GM19324 (cell line): ENCODE data around the gene SIK3.
A peak's percentile ranks its signal among the peaks of the same experiment; 100 is the strongest.
"Not testable (repeated sequence)": the region's sequence is repeated elsewhere in the genome, so short reads cannot be mapped to it uniquely, and the experiment has no call there.

ENCODE experiments used
- ATAC-seq: cut with Tn5 transposase; IDR thresholded peaks from one replicate; pipeline ENCODE4 v1.9.1; 2021; ENCODE audit warnings: mild to moderate bottlenecking, moderate library complexity; ENCODE audit not compliant: unreplicated experiment, low FRiP score

SIK3 gene

GRCh38 chr11:117098269-117099232 is at the start of gene SIK3:
Gene SIK3 (minus strand): TSS chr11:117098428. CDS start chr11:117098415, 13 bp downstream.
- ATAC-seq = peak; percentile 87

GRCh38 chr11:117146521-117146920 is 48.3 kb upstream of the SIK3 start:
- no peak for ATAC-seq

GRCh38 chr11:117145393-117145761 is 47.1 kb upstream of the SIK3 start:
- ATAC-seq = no peak

- peak; percentile 42 for ATAC-seq
Measured at GRCh38 chr11:117144477-117145392, 46.5 kb upstream of the SIK3 start.

- peak; percentile 97 for ATAC-seq
Measured at GRCh38 chr11:117143871-117144476, 45.7 kb upstream of the SIK3 start, which contains the start of gene PAFAH1B2. Gene PAFAH1B2 (plus strand): TSS chr11:117144287. CDS start chr11:117152448, 8,161 bp downstream.

GRCh38 chr11:117143390-117143789 is 45.2 kb upstream of the SIK3 start:
- no peak for ATAC-seq

GRCh38 chr11:117137223-117138086 is 39.2 kb upstream of the SIK3 start:
- not testable (repeated sequence) for ATAC-seq

- ATAC-seq = not testable (repeated sequence)
Measured at GRCh38 chr11:117134979-117135378, 36.8 kb upstream of the SIK3 start.

GRCh38 chr11:117134431-117134830 is 36.2 kb upstream of the SIK3 start:
- no peak for ATAC-seq

- no peak for ATAC-seq
Measured at GRCh38 chr11:117130879-117131278, 32.7 kb upstream of the SIK3 start.

- ATAC-seq = not testable (repeated sequence)
Measured at GRCh38 chr11:117130396-117130795, 32.2 kb upstream of the SIK3 start.

GRCh38 chr11:117128289-117128688 is 30.1 kb upstream of the SIK3 start:
- ATAC-seq = no peak

- no peak for ATAC-seq
Measured at GRCh38 chr11:117127171-117127901, 29.1 kb upstream of the SIK3 start.

- no peak for ATAC-seq
Measured at GRCh38 chr11:117126223-117126965, 28.2 kb upstream of the SIK3 start.

GRCh38 chr11:117122556-117122955 is 24.3 kb upstream of the SIK3 start:
- ATAC-seq = no peak

GRCh38 chr11:117121176-117121575 is 22.9 kb upstream of the SIK3 start:
- no peak for ATAC-seq

- ATAC-seq = no peak
Measured at GRCh38 chr11:117117681-117118080, 19.5 kb upstream of the SIK3 start.

GRCh38 chr11:117112939-117113338 is 14.7 kb upstream of the SIK3 start:
- not testable (repeated sequence) for ATAC-seq
